ENCODE data around the gene CANX.
A peak's percentile ranks its signal among the peaks of the same experiment; 100 is the strongest.
"Not testable (repeated sequence)": the region's sequence is repeated elsewhere in the genome, so short reads cannot be mapped to it uniquely, and the experiment has no call there.

CANX gene, protein sequence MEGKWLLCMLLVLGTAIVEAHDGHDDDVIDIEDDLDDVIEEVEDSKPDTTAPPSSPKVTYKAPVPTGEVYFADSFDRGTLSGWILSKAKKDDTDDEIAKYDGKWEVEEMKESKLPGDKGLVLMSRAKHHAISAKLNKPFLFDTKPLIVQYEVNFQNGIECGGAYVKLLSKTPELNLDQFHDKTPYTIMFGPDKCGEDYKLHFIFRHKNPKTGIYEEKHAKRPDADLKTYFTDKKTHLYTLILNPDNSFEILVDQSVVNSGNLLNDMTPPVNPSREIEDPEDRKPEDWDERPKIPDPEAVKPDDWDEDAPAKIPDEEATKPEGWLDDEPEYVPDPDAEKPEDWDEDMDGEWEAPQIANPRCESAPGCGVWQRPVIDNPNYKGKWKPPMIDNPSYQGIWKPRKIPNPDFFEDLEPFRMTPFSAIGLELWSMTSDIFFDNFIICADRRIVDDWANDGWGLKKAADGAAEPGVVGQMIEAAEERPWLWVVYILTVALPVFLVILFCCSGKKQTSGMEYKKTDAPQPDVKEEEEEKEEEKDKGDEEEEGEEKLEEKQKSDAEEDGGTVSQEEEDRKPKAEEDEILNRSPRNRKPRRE

GRCh38 chr5:179698935-179699615 is at the start of gene CANX:
CANX (plus strand) TSS chr5:179698967; CDS start chr5:179705682, 6,715 bp downstream.
- no peak for DNase-seq

- DNase-seq: not testable (repeated sequence)
Measured at GRCh38 chr5:179649166-179649703, 49.5 kb upstream of the CANX start.

DNA sequence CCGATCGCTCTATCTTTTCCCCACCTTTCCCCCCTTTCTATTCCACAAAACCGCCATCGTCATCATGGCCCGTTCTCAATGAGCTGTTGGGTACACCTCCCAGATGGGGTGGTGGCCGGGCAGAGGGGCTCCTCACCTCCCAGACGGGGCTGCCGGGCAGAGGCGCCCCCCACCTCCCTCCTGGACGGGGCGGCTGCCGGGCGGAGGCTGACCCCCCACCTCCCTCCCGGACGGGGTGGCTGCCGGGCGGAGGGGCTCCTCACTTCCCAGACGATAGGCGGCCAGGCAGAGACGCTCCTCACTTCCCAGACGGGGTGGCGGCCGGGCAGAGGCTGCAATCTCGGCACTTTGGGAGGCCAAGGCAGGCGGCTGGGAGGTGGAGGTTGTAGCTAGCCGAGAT is 48.5 kb upstream of the CANX start:
- DNase-seq: not testable (repeated sequence)

DNA sequence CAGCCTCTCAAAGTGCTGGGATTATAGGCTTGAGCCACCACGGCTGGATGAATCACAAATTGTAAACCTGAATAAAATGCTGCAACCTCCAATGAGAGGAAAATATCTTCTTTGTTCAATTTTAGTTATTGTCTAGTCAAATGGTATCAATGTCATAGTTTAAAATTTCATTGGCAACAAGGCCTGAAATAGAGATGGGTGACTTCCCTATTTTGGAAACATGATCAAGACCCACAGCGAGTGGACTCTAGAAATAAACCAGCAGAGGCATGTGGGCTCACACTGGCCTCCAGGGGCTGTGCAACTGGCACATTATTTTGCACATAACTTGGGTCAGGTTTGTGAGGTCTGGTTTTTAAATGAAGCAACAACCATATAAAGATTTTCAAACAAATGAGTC is 45.6 kb upstream of the CANX start:
- not testable (repeated sequence) for DNase-seq

- DNase-seq: not testable (repeated sequence)
Measured at GRCh38 chr5:179657302-179658178, 41.2 kb upstream of the CANX start.

DNA sequence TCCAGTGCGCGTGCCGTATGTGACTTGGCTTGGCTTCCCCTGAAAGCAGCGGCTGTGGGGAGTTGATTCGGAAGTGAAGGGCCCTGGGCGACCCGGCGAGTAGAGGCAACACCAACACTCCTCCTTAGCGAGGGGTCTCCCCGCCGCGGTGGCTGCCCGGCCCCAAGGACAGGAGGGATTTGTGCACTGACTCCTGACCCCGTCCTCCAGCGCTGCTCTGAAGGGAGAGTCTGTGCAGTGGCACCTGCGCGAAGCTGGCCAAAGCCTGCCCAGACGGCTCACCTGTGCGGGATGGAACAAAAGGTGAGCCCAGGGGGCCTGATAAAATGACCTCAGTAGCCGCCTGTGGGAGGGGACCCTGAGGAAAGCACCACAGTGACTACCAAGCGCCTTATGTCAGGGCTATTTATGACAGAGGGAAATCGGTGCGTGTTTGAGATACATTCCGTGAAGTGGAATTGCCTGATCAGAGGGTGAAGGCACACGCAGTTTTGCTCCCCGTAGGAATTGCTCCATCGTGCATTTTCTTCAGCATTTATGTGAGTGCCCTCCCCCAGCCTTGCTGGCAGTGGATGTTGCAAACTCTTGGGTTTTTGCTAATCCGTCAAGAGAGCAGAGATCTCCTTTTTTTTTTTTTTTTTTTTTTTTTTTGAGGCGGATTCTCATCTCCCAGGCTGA is 40.4 kb upstream of the CANX start:
- not testable (repeated sequence) for DNase-seq

- not testable (repeated sequence) for DNase-seq
Measured at GRCh38 chr5:179661647-179662046, 37.1 kb upstream of the CANX start.

DNA sequence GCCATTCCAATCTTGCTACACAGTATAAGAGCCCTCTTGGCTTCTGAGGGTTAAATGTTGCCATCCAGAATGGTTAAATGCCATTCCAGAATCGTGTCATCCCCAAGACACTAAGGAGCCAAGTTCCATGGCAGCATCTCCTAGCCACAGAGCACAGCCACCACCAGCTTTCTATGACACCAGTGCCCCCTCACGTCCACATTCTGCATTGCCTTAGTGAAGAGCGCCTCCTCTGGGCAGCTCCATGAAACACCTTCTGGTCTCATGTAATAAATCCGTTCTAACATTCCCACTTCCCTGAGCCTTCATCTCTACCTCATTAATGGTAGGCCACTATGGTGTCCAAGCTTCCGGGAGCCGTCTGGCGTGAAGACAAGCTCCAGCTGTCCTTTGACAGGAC is 30.4 kb upstream of the CANX start:
- DNase-seq: peak; percentile 24 to 28

DNA sequence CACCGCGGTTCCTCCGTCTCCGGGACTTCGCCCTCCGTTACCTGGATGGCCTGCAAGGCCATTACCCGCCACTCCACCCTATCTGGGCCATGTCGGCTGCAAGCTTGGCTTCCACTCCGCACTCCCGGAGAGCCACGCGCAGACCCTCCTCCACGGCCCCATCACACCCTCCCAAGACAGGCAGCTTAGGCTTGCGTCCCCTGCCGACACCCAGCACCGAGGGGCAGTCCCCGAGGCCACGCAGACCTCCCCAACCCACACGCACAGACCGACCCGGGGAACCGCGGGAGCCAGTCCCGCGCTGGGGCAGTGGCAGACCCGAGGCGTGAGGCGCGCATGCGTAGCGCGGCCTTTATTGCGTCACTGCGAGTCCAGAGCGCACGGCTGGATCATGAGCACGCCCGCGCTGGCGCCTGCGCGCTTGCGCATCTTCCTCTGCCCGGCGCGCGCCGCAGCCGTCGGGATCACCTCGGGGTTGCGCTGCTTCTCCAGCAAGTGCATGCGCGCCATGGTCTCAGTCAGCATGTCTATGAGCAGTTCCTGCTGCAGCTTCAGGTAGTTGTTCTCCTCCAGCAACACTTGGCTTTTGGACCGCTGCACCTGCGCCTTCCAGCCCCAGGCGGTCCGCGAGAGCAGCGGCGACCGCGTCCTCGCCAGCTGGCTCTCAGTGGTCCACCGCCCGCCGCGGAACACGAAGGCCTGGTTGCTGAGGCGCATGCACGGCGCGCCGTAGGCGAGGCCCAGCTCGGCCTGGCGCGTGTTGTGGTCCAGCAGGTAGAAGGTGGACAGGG is 20.3 kb upstream of the CANX start:
- DNase-seq: peak; percentile 87 to 91

- peak; percentile 50 to 54 for DNase-seq
Measured at GRCh38 chr5:179679014-179679674, 19.6 kb upstream of the CANX start.

DNA sequence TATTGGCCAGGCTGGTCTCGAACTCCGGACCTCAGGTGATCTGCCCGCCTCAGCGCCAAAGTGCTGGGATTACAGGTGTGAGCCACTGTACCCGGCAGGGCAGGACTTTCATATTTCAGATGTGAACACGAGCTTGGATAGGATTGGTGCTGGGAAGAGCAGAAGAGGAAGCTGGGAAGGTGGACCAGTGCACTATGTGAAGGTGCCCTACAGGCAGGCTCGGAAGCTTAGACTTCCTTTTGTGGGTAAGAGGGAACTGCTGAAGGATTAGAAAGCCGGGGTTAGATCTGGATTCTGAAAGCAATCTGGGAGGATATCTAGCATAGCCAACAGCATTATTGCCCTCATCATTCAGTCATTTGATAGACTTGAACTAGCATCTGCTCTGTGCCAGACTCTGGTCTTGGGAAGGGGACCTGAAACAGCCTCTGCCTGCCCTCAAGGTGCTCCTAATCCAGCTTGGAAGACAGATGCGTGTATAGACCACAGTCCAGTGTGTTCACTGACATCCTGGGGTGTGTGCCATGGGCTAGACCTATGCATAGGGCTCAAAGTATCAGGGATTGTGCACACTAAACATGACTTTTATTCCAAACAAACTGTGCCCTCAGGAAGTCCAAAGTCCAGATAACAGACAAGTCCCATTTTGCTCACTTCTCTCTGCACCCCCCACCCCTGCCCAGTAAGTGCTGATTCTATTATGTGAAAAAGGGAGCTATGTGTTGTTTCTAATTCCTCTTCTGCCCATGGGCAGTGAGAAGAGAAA is 18.6 kb upstream of the CANX start:
- no peak for DNase-seq

GRCh38 chr5:179680780-179681401 is 17.9 kb upstream of the CANX start, which contains the start of gene CBY3:
CBY3 (minus strand) TSS chr5:179681034; CDS start chr5:179680918, 116 bp downstream.
- no peak for DNase-seq

DNA sequence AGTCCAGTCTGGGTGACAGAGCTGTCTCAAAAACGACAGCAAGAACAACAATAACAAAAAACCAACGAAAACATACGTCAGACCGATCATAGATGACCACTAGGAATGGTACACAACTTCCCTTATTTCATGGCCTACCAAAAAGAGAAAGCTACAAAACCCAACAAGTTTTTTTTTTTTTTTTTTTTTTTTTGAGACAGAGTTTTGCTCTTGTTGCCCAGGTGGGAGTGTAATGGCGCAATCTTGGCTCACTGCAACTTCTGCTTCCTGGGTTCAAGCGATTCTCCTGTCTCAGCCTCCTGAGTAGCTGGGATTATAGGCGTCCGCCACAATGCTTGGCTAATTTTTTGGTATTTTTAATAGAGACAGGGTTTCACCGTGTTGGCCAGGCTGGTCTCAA is 9.6 kb upstream of the CANX start:
- not testable (repeated sequence) for DNase-seq

DNA sequence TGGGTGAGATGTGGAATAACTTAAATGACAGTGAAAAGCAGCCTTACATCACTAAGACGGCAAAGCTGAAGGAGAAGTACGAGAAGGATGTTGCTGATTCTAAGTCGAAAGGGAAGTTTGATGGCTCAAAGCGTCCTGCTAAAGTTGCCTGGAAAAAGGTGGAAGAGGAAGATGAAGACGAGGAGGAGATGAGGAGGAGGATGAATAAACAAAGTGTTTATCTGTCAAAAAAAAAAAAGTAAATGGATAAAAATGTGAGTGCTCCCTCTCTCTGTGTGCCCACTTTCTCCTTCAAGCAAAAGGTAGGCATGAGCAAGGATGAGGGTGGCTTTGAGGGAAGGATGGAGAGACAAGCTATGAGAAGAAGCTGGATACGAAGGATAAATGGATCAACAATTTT is 4.2 kb upstream of the CANX start:
- no peak for DNase-seq

DNA sequence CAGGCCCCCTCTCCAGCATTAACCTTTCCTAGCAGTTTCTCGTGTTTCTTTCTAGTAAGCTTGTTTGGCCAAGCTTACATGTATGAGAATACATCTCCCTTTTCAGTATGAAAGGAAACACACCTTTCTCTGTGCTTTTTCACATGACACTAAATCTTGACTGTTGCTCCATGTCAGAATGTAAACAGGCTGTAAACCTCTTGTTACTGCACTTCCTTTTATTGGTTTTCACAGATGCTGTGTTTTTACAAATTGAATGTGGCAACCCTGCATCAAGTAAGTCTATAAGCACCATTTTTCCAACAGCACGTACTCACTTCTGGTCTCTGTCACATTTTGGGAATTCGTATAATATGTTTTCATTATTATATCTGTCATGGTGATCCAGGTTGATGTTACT is 2.2 kb upstream of the CANX start:
- no peak for DNase-seq

DNA sequence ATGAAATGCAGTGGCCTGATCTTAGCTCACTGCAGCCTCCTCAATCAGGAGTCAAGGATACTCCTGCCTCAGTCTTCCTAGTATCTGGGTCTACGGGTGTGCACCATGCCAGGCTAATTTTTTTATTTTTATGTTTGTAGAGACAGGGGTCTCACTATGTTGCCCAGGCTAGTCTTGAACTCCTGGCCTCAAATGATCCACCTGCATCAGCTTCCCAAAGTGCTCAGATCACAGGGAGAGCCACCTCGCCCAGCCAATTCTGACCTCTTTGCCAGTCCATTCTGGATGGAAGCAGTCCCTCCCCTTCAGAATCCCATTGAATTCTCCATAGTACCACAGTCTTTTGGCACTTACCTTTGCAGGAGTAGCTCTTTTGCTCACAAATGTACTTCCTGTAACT is 1.7 kb upstream of the CANX start:
- no peak for DNase-seq

GRCh38 chr5:179697543-179697942 is 1.2 kb upstream of the CANX start:
- DNase-seq: not testable (repeated sequence)

DNA sequence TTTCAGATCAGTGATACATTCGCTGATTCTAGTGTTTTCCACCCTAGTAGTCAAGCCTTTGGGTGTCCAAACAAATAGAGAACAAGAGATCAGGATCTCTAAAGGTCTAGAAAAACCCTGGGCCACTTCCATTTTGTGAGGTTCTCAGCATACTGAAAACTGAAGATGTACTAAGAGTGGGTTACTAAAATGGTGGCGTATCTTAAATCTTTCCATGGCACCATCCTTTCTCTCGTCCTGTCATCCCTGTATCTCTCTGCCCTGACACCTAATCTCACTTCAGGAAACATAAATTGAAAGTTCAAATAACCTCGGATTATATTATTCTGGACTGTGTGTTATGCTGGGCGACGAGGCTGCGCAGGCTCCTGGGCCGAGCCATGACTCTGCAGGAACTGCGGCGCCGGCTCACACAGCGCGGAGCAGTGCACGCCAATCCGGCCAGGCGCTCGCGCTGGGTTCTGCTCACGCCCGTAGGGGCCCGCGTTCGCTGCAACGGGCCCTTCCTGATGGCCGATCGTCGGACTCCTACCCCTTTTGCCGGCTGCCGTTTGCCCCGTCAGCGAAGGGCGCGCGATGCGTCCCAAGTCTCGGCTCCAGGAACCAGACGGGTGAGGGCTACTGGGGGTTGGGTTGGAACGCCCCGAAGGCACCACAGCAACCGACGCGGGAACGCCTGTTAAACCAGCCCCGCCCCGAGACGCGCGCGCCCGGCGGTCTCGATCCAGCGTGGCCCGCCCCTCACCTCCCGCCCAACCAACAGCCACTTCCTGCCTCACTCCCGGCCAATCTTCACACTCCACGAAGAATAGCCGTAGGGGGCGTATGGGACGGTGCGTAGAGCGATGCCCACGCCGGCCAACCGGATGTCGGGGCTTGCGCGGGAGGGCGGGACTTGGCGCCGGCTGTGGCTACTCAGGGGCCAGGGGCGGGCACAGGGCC is 503 bp upstream of the CANX start:
- peak; percentile 98 to 99 for DNase-seq
